GM18526 (cell line): ENCODE measurements around the gene GRIK5.

Source experiments
- POLR2A ChIP-seq: IDR thresholded peaks from 3 replicates; pipeline ENCODE4 v1.6.1; 2011; ENCODE audit not compliant: insufficient read length; ENCODE audit errors: extremely low read depth

The GRIK5 gene

GRCh38 chr19:42071247-42071646, 1.2 kb upstream of the GRIK5 start:
- no peak for TF ChIP-seq POLR2A

GRCh38 chr19:42068756-42069571, 1.0 kb downstream of the GRIK5 start:
- no peak for TF ChIP-seq POLR2A

- TF ChIP-seq POLR2A = no peak
Observed at GRCh38 chr19:42068361-42068755, 1.6 kb downstream of the GRIK5 start.

DNA sequence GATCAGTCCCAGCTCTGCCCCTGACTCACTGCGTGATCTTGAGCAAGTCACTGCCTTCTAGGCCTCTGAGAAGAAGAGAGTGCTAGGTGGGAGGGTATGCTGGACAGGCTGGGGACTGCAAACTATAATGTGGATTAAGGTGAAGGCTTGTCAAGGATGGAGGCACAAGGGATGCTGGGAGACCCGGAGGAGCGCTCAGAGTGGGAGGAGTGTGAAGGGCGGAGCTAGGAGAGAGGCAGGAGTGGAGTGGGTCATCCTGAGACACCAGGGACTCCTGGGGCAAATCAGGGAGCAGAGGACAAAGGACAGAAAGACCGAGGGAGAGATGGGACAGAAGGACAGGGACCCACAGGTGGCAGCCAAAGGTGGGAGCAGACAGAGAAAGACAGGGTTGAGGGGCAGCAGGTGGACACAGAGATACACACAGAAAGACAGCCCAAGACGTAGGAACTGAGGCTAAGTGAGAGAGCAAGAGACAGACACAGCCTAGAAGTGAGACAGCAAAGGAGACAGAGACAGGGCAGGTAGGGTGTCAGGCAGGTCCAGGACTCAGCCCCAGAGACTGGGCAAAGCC, 2.6 kb downstream of the GRIK5 start:
- no peak for TF ChIP-seq POLR2A

DNA sequence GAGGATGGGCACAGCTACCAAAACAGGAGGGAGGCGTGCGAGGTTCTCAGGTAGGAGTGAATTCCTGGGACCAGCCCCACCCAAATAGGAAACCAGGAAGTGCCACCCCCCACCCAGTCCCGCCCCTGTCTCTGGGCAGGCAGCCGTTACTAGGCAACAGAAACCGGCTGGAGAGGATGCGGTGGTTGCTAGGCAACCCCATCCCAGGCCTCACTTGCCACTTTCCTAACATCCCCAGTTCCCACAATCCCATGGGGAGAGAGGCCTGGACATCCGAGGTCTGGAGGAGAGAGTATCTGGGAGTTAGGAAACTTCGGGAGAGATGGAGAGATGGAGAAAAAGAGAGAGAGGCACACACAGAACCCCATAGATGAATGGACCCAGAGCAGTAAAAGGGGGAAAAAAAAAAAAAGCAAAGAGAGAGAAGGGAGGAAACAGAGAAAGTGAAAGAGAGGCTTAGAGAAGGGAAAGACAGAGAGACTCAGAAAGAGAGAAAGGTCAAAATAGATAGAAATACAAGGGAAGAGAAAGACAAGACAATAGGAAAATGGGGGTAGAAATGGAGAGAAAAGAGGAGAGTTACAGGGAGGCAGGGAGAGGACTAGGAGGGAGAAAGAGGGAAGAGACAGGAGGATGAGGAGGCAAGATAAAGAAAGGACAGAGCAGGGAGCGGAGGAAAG, 3.8 kb downstream of the GRIK5 start:
- no peak for TF ChIP-seq POLR2A

- TF ChIP-seq POLR2A = no peak
Observed at GRCh38 chr19:42065511-42065910, 4.5 kb downstream of the GRIK5 start.

- TF ChIP-seq POLR2A = no peak
Observed at GRCh38 chr19:42065051-42065450, 5.0 kb downstream of the GRIK5 start.

- no peak for TF ChIP-seq POLR2A
Observed at GRCh38 chr19:42064432-42064831, 5.6 kb downstream of the GRIK5 start.

DNA sequence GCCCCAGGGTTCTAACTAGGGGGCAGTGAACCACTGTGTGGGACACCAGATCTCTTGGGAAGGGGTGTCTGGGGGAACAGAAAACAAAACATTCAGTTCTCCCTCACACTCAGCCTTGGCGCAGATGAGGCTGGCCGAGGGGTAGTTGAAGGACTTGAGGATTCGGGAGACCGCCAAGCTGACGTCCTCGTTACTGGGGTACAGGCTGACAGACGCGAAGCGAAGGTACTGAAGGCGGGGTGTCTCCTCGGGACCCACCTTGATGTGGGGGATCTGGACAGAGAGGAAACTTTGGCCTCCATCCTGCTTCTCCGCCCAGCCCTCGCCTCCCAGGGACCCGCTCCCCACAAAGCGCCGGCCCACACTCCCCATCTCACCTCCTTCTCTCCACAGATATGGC, 7.6 kb downstream of the GRIK5 start:
- no peak for TF ChIP-seq POLR2A

DNA sequence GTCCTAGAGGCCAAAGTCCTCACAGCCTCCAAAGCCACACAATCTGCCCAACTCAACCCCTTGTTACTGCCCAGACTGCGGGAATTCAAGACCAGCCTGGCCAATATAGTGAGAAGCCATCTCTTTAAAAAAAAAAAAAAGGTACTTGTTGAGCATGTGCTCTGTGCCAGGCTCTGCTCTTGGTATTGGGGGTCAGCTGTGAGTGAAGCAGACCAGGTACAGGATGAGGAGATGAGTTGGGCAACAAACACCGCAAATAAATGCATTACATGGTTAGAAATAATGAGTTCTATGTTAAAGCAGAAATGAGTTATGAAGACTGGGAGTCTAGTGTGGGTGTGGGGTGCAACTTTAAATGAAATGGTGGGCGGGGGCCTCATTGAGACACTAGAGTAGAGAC, 9.9 kb downstream of the GRIK5 start:
- no peak for TF ChIP-seq POLR2A

DNA sequence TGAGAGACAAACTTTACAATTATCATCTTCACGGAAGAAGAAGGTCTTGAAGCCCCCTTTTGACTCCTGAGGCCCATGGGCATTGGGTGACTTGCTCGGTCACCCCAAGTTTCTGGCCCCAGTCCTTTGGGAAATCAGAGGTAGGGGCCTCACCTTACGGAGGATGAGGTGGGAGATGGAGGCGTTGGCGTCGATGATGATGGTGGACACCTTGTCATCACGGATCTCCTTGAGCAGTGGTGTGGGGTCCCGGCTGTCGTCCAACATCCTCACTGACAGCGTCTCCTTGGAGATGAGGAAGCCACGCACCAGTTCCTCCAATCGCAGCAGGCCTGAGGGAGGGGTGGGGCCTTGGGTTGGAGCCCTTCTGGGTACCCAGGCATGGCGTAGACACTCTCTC, 10.8 kb downstream of the GRIK5 start:
- no peak for TF ChIP-seq POLR2A

DNA sequence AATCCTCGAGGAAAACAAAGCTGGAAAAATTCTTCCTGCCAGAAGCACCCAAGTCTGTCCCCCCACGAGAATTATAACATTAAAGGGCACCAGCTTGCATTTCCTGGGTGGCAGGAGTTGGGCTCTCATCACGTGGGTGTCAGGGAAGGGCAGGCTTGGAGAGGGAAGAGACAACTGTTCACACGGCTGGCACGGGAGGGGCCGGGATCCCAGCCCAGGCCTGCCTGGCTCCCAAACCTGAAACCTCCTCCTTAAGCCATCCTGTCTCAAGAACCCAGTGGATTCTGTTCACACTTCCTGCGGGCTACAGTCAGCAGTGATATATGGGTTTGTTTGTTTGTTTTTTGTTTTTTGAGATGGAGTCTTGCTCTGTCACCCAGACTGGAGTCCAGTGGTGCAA, 12.2 kb downstream of the GRIK5 start:
- no peak for TF ChIP-seq POLR2A

DNA sequence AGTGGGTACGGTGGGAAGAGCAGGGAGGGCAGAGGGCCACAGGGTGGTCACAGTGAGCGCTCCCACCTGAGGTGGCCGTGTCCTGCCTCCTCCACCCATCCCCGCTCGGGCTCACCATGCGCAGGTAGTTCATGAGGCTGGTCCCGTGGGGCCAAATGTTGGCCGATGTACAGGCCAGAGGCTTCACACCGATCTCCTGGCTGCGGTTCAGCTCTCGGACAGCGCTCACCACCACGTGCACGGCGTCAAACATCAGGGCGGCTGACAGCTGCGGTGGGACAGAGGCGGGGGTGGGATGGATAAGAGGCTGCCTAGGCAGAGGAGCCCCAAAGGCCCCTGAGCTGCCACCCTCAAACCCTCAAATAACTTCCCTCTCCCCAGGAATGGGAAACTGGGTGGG, 15.8 kb downstream of the GRIK5 start:
- TF ChIP-seq POLR2A = no peak

GRCh38 chr19:42053037-42053935, 16.7 kb downstream of the GRIK5 start:
- no peak for TF ChIP-seq POLR2A

- TF ChIP-seq POLR2A = no peak
Observed at GRCh38 chr19:42052241-42052863, 17.7 kb downstream of the GRIK5 start.
